ENCODE measurements around the gene PRDM15.

DNA sequence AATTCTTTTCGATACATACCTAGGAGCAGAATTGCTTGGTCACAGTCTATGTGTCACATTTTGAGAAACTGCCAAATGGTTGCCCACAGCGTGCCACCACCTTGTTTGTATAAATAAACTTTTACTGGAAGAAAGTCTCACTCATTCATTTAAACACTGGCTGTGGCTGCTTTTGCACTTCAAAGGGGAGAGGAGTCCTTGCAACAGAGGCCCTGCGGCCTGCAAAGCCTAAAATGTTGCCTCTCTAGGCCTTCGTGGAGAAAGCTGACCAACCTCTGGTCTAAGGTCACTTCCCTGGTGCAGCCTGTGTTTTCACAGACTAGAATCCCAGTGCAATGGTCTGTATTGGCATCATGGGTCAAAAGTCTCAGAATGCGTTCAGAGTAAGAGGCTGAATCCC lies 120.6 kb downstream of the PRDM15 start:
- TF ChIP-seq, protein P1, sequence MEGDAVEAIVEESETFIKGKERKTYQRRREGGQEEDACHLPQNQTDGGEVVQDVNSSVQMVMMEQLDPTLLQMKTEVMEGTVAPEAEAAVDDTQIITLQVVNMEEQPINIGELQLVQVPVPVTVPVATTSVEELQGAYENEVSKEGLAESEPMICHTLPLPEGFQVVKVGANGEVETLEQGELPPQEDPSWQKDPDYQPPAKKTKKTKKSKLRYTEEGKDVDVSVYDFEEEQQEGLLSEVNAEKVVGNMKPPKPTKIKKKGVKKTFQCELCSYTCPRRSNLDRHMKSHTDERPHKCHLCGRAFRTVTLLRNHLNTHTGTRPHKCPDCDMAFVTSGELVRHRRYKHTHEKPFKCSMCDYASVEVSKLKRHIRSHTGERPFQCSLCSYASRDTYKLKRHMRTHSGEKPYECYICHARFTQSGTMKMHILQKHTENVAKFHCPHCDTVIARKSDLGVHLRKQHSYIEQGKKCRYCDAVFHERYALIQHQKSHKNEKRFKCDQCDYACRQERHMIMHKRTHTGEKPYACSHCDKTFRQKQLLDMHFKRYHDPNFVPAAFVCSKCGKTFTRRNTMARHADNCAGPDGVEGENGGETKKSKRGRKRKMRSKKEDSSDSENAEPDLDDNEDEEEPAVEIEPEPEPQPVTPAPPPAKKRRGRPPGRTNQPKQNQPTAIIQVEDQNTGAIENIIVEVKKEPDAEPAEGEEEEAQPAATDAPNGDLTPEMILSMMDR (IDR thresholded peaks at IDR 0.05), result no peak
- TF ChIP-seq POLR2A (IDR thresholded peaks at IDR 0.05), result no peak

Data from thyroid gland (tissue), 4 donors.